ENCODE measurements around the gene MRPL19.

Gene MRPL19

DNA sequence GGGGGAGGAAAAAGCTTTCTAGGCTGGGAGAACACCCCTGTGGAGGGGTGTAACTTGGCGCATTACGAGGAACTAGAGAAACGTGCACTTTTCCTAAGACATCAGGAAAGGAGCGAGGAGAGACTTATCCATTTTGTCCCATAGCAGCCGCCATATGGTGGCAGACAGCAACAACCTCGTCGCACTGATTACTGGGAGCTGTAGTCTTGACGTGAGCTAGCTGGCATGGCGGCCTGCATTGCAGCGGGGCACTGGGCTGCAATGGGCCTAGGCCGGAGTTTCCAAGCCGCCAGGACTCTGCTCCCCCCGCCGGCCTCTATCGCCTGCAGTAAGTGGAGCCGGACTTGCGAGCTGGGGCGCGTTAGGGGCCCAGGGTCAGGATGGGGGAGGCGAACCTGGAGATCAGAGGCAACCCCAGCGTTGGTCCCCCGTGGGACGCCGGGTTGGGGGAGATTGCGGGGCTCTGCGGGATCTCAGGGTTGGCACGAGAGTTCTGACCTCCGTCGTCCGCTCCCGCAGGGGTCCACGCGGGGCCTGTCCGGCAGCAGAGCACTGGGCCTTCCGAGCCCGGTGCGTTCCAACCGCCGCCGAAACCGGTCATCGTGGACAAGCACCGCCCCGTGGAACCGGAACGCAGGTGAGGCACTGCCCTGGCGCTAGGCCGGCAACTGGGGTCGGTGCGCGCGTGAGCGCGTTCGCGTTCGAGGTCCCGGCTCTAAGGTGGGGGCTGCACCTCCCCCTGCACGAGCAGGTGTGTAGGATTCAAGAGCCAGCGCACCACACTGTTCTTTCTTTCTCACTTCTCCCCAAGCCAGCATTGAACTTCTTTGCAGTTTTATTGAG lies at the start of gene MRPL19:
Gene MRPL19, plus strand, starts transcription at position 201 of the 843 bp plus-strand sequence. Its CDS starts 25 bp downstream, at position 226.
- DNase-seq: peak; percentile 88 to 95

GRCh38 chr2:75596784-75597183 lies 49.8 kb upstream of the MRPL19 start:
- DNase-seq: no peak

- no peak for DNase-seq
Observed at GRCh38 chr2:75597949-75598348, 48.6 kb upstream of the MRPL19 start.

- no peak for DNase-seq
Observed at GRCh38 chr2:75598589-75599155, 47.9 kb upstream of the MRPL19 start.

DNA sequence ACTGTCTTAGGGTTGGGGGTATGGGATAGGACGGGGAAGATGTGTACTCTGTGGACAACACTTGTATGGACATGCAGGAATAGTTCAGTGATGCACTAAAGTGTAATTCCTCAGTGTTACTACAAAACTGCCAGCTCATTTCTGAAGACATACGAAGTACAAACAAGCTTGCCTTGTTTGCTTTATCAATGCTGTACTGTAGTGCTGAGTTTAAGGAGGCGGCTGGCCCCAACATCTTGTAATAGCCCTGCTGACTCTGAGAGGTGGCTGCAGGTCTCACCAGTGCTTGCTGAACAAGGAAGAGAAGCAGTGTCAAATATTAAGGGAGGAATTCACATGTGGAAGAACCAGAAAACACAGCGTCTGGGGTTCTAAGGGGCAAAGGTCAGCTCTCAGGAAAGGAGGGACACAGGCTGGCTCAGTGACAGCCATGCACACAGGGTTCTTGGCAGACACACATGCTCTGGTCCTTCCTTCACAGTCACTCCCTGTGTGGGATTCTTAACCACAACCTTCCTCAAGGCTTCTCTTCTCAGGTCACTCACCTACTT lies 46.0 kb upstream of the MRPL19 start:
- no peak for DNase-seq

- no peak for DNase-seq
Observed at GRCh38 chr2:75602724-75603342, 43.8 kb upstream of the MRPL19 start.

DNA sequence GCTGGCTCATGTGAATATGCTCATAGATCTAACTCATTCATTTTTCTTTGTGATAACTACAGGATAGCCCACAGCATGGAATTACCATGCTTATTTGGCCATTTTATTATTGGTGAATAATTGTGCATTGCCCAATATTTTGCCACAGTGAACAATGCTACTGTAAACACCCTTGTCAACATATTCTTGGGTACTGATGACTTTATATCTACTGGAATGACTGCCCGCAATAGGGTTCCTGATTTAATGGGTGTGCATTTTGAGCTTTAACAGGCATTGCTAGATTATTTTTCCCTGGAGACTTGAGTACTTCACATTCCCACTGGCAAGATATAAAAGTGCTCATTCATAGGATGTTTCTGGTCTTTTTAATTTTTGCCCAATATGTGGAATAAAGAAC lies 43.1 kb upstream of the MRPL19 start:
- DNase-seq: no peak

GRCh38 chr2:75604484-75604883 lies 42.1 kb upstream of the MRPL19 start:
- no peak for DNase-seq

- DNase-seq: no peak
Observed at GRCh38 chr2:75605770-75606529, 40.6 kb upstream of the MRPL19 start.

GRCh38 chr2:75606761-75607399 lies 39.7 kb upstream of the MRPL19 start:
- DNase-seq: no peak

DNA sequence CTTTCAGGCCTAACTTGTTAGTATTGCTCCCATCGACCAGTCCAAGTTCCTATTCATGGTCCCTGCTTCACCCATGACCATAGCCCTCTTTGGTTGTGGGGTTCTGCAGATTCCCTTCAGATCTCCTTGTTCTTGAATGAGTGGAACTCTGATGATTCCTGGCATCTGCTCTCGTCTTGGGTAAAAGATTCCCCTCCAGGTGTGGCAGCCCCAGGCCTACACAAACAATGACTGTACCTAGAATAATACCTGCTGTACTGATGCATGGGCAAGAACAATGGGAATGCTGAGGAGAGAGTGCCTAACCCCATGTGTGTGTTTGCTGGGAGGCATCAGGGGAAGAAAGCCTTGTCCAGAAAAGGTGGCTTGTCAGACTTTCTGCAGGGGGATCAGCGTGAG lies 39.2 kb upstream of the MRPL19 start:
- DNase-seq: no peak

DNA sequence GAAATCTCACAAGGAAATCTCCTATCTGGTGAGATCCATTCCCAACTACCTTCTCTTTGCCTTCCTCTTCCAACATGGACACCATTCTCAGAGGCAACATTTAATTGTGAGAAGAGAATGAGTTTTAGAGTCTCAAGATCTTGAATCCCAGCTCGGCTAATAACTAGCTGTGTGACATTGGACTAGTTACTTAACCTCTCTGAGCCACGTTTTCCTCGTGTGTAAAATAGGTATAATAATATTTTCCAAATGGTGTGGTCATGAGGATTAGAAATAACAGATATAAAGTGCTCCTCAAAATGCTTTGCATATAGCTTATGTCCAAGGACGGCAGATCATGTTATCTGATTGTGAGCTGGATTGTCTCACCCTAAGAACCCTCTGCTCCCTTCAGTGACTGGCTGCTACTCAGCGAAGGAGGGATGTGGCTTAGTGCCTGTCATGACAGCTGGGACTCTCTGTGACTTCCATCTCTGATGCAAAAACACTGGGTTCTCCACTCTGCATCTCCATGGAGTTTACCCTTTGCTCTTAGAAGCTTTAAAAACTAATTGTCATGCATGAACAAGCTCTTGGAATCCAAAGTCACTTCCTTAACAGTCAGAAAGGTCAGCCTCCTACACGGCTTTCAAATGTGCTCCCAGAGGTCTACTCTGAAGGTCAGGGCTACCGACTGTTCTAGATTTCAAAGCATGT lies 38.4 kb upstream of the MRPL19 start:
- no peak for DNase-seq

GRCh38 chr2:75608684-75609333 lies 37.8 kb upstream of the MRPL19 start:
- DNase-seq: peak; percentile 64 to 72

DNA sequence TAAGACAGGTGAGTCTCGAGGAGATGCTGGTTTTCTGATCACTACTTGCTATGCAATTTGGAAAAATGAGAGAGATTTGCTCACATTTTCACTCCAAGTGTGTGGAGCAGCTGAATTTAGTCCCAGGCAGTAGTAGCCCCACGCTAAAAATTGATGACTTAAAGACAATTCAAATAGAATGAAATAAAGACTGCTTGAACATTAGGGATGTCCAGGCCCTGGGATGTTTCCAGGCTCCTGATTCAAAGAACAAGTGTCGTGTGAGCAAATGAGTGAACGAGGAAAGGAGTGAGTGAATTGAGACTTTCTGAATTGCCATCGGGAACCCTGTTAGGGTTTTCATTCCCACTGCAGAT lies 37.3 kb upstream of the MRPL19 start:
- DNase-seq: no peak

DNA sequence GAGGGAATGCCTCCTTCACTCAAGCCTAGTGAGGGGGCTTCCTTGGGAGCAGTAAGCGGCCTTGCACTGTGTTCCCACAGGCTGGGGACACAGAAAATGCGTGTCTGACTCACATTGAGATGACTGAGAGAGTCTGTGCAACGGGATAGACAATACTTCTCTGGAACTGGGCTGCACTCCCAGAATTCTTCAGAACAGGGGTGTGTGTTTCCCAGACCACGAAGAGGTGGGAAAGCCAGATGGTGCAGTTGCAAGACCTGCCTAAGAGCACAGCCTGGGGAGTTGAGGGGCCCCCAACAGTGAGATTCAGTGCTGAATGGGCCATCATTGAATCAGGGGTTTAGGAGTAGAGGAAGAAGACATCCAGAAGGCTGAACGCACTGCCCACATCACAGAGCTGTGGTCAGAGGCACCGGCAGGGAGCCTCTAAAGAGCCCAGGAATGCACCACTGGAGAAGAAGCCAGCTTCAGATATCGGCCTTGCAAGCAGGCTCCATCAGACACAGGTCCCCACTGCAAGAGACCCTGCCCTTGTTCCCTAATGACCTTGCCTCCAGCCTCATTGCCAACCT lies 36.6 kb upstream of the MRPL19 start:
- DNase-seq: no peak

- DNase-seq: no peak
Observed at GRCh38 chr2:75610671-75611070, 35.9 kb upstream of the MRPL19 start.

DNA sequence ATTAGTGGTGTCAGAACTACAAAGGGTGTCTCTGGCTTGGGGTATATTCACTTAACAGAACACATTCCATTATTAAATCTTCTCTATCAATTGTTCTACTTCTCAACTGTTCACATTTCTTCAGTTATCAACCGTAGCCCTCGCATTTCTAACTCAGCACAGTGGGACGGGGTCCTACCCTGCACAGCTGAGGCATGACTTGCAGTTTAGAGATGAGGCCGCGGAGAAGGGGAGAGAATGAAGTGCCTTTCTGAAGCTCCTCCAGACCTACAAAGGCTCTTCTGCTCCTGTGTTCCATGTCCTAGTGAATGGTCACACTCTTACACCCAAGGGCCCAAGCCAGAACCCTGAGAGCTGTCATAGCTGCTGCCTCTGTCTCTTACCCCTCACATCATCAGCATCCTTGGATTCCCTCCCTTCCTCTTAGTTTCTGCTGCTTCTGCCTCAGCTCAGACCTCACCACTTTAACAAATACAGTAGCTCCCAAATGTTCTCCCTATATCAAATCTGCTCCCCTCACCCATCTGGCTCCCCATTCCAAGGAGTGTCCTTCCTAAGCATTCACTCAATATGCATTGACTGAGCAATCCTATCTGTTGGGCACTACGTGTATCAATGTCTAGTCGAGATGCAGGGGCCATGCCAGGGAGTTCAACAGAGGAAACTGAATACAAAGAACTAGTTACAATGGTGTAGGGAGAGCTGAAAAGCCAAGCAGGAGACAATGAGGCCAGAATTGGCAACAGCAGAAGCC lies 34.3 kb upstream of the MRPL19 start:
- no peak for DNase-seq

DNA sequence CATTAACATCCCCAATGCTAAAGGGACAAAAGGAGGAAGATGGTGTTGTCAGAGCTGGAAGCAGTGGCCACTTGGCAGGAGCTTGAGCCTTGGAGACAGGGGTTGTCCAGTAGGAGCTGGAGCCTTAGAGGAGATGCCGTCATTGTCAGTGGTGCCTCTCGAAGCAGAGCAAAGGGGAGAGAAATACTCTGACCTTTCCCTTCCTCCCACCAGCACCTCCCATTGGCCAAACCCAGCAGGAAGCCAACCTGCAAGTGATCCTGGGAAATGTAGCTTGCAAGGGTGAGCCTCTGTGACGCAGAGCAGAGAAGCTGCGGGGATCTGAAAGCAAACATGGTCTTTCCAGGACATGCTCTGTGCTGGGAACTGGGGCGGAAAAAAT lies 33.7 kb upstream of the MRPL19 start:
- no peak for DNase-seq

- no peak for DNase-seq
Observed at GRCh38 chr2:75614162-75614651, 32.4 kb upstream of the MRPL19 start.

- no peak for DNase-seq
Observed at GRCh38 chr2:75616406-75616805, 30.2 kb upstream of the MRPL19 start.

Measured in NCI-H2081 (cell line).